ENCODE results near the gene PLD6.
"Not testable (repeated sequence)": the region's sequence is repeated elsewhere in the genome, so short reads cannot be mapped to it uniquely, and the experiment has no call there.

The PLD6 gene

GRCh38 chr17:17173921-17174320, 32.2 kb downstream of the PLD6 start:
- DNase-seq: no peak

DNA sequence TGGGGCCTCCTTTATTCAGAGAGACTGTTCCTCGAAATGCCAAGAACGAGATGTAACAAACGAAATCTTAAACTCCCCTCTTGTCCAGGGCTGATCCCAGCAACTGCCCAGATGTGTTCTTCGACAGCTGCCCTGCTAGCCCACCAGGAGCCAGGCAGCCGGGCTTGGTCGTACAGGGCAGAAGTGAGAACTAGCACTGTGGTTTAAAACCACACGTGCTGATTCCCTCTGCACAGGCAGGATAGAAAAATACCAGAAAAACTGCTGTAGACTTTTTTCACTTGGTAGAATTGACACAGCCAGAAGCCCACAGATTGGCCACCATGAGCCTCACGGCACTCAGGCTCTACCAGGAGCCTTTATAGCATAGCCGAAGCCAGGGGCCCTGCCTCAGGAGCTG, 33.1 kb downstream of the PLD6 start:
- DNase-seq: no peak

GRCh38 chr17:17172001-17172939, 33.9 kb downstream of the PLD6 start:
- no peak for DNase-seq

DNA sequence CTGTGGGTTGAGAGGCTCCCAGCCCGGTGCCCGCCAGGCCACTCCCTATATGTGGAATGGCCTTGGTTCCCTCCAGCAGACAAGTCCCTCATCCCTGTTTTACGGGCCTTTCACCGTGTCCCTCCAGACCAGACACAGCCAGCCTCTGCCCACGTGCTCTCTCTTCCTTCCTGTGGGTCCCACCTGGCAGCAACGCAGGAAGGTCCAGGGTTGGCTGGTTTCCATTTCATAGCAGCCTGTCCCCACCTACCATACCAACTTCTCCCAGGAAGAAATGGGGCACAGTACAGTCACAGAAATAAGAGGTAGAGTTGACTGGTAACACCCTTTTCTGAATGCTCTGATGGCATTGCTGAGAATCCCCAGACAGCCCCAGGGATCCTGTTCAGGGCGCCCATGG, 34.9 kb downstream of the PLD6 start:
- DNase-seq: no peak

DNA sequence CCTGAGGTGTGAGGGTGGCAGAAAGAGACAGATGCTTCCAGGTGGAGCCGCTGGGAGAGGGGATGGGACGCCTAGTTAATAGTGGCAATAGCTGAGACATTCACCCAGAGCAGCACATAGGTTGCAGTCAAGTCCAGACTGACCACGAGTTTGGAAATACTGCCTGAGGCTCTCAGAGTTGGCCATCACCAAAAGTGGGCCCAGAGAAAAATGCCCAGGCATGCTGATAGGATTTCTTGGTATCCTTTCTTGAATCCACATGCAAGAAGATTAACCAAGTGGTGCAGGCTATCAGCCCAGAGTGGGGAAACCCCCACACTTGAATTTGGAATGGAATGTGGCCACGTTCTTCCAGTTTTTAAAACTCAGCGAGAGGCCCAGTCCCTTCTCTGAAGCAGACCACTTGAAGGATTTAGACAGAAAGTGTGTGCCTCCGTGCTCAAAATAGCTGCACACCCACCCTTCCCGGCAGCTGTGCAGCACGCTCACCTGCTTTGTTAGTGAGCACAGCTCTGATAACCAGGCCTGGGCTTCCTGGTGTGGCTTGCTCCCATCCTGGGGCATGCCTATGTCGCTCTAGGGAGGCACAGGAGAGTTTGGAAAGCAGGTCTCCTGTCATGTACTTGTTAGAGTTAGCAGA, 35.7 kb downstream of the PLD6 start:
- no peak for DNase-seq

GRCh38 chr17:17169396-17169795, 36.7 kb downstream of the PLD6 start:
- no peak for DNase-seq

GRCh38 chr17:17168401-17168800, 37.7 kb downstream of the PLD6 start:
- DNase-seq: no peak

DNA sequence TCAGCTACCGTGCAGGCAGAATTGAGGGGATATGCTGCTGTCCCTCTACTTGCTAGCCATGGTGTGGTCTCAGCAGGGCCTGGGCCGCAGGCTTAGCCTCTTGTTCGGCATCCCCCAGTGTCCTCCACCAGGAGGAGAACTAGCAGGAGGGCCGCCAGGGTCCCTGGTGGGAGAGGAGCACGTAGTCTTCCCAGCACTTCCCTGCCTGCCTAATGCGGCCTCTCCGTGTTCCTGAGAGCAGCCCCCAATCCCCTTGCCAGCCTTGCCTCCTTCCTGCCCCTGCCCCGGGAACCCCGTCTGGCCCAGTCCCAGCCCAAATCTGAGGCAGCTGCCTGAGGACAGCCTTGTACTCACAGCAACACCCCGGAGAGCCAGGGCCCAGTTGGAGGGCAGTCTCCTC, 38.1 kb downstream of the PLD6 start:
- DNase-seq: no peak

DNA sequence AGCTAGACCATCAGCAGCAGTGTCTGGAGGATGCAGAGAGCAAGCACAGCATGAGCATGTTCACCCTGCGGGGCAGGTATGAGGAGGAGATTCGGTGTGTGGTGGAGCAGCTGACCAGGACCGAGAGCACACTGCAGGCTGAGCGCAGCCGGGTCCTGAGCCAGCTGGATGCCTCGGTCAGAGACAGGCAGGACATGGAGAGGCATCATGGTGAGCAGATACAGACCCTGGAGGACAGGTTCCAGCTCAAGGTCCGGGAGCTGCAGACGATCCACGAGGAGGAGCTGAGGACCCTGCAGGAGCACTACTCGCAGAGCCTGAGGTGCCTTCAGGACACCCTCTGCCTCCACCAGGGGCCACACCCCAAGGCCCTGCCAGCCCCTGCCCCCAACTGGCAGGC, 38.8 kb downstream of the PLD6 start:
- no peak for DNase-seq

DNA sequence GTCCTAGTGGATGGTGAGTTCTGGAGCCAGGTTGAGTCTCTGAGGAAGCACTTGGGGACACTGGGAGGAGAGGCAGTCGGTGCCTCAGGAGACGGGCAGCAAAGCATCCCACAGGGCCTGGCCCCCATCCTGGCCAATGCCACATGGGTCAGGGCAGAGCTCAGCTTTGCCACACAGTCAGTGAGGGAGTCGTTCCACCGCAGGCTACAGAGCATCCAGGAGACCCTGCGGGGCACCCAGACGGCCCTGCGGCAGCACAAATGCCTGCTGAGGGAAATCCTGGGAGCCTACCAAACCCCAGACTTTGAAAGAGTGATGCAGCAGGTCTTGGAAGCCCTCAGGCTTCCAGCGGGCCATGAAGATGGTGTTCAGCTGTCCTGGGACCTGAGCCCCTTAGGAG, 39.7 kb downstream of the PLD6 start:
- DNase-seq: no peak

DNA sequence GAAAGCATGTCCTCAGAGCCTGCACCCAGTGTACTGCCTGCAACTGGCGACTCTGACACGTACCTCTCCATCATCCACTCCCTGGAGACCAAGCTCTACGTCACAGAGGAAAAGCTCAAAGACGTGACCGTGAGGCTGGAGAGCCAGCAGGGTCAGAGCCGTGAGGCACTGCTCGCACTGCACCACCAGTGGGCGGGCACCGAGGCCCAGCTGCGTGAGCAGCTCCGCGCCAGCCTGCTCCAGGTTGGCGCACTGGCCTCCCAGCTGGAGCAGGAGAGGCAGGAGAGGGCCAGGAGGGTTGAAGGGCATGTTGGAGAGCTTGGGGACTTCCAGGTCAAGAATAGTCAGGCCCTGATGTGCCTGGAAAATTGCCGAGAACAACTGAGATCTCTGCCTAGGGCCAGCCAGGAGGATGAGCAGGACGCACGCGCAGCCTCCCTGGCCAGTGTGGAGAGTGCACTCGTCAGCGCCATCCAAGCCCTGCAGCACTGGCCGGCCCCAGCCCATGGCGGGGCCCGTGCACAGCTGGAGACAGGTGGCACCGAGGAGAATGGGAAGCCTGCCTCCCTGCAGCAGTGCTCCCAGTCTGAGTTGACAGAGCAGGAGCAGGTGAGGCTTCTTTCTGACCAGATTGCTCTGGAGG, 40.3 kb downstream of the PLD6 start:
- DNase-seq: no peak

- DNase-seq: no peak
Observed at GRCh38 chr17:17164676-17165075, 41.5 kb downstream of the PLD6 start.

DNA sequence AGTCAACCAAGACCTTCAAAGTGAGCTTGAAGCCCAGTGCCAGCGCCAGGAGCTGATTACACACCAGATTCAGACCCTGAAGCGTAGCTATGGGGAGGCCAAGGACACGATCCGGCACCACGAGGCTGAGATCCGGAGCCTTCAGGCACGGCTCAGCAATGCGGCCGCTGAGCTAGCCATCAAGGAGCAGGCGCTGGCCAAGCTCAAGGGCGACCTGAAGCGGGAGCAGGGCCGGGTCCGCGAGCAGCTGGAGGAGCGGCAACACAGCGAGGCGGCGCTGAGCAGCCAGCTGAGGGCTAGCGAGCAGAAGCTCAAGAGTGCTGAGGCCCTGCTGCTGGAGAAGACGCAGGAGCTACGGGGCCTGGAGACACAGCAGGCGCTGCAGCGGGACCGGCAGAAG, 42.0 kb downstream of the PLD6 start:
- DNase-seq: no peak

DNA sequence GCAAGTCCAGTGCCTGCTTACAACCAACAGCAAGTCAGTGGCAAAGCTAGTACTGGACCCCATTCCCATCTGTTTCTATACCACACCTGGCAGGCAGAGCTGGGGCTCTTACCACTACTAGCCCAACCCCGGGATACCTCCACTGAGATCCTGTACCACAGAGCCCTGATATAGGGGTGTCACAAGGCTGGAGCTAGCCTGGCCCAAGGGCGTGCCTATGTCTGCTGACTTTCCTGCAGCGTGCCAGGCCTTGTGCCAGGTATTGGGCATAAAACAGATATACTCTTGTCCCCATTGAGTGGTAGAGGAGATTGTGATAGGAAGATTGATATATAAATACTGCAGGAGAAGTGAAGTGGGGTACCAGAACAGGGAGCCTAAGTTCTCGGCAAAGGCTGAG, 44.4 kb downstream of the PLD6 start:
- no peak for DNase-seq

DNA sequence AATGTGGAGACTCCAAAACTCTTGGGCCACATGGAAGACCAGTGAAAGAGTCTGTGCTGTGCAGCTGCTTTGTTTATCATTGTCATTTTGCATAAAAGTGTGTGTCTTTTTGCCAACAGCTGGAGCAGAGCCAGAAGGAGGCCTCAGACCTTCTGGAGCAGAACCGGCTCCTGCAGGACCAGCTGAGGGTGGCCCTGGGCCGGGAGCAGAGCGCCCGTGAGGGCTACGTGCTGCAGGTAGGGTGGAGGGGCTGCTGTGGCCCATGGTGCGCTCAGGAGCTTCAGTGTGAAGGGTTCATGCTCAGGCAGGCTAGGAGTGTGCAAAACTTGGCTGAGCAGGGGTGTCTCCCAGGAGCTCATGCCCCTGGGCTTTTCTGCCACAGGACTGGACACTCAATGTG, 45.0 kb downstream of the PLD6 start:
- no peak for DNase-seq

- no peak for DNase-seq
Observed at GRCh38 chr17:17159571-17159970, 46.6 kb downstream of the PLD6 start.

DNA sequence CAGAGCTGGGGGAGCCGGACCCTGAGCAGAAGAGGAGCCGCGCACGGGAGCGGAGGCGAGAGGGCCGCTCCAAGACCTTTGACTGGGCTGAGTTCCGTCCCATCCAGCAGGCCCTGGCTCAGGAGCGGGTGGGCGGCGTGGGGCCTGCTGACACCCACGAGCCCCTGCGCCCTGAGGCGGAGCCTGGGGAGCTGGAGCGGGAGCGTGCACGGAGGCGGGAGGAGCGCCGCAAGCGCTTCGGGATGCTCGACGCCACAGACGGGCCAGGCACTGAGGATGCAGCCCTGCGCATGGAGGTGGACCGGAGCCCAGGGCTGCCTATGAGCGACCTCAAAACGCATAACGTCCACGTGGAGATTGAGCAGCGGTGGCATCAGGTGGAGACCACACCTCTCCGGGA, 47.6 kb downstream of the PLD6 start:
- DNase-seq: not testable (repeated sequence)

DNA sequence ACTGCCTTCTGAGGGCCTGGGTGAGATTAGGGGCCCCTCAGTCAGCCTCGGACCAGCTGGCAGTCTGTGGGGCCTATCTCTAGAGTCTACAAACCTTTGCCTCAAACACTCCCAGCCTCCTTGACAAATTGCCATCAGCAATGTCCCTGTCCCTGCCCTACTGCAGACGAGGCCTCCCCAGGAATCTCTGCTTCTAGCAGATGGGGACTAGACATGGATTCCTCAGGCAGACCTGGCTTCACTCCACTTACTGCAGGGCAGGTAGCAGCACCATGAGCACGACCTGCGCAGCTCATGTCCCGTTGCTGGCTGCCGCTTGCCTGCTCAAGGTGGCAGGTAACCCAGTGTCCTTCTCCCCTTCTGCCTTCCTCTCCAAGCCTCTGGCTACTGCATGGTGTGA, 49.1 kb downstream of the PLD6 start:
- no peak for DNase-seq

- no peak for DNase-seq
Observed at GRCh38 chr17:17156511-17156910, 49.6 kb downstream of the PLD6 start.

DNA sequence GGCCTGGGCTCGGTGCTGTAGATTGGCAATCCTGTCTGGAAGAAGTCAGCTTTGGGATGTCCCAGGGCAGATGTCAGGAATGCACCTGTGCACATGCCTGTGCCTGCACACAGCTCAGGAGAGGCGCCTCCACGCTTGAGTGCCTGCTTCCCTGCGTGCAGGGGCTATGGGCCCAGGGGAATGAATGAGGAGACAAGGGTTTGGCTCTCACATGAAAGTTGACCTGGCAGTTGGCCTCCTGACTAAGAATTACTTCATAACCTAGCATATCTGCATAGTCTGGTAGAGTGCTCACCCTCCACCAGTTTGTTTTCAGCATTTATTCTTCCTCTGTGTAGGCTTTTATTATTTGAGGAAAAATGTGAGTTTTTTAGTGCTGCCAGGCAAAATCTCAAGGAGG, 50.0 kb downstream of the PLD6 start:
- DNase-seq: no peak

DNA sequence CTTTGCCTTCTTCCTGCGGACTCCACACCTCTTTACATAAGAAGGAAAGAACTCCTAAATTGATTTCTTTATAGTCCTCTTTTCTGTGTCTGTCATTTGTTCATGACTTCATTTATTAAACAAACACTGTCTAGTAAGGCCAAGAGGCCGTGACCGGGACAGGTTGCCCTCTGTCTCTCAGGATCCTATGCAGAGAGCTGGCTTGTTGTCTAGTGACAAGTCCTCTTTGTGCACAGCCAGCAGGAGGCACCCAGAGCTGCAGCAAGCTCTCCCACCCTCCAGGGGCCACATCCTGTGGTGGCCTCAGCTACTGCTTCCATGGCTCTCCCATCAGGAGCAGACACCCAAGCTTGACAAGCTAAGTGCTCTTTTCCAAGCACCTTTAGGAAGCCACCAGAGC, 50.6 kb downstream of the PLD6 start:
- DNase-seq: no peak

DNA sequence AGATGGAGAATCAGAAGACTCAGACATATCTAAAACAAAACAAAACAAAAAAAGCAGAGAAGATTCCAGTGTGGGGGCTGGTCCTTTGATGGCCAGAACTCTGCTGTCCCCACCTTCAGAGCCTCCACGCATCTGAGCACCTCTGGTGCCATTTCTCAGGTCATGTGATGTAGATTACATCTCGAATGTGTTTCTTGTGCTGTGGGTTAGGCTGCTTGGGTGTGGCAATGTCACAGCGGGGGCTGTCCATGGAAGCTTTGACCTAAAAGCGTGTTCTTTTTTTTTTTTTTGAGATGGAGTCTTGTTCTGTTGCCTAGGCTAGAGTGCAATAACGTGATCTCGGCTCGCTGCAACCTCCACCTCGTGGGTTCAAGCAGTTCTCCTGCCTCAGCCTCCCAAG, 51.2 kb downstream of the PLD6 start:
- DNase-seq: no peak

DNA sequence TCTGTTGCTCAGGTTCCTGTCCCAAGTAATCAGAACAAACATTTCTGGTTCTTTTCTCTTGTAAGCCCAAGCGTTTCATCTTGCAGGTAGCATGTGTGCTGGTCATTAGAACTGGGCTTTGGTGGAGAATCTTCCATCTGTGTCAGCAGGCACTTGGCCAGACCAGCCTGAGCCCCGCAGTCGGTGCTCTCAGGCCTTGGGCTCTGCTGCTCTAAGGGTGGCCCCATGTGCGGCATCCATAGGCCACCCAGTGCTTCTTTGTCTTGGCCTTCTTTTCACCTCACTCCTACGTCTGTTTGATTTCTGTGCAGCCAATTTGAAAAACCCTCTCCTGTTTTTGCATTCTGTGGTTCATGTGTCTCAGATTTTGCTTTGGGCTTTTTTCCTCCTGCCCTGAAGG, 51.6 kb downstream of the PLD6 start:
- DNase-seq: no peak

DNA sequence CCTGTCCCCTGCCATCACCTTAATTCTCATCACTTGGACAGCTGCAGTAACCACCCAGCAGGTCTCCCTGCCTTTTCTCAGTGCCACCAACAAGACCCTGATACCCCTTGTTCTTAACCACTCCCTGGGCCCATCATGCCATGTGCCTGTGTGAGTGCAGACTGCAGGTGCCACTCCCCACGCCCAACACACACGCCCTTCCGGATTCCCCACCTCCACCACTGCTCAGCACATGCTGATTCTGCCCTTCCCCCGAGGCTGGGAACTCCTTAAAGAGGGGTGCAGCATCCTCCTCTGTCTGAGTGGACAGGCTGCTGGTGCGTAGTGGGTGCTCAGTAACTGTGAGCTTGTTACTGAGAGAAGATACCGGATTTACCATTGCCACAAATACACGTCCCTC, 52.4 kb downstream of the PLD6 start:
- DNase-seq: no peak

Measured in hippocampal formation (tissue), 2 donors.